ENCODE results near the gene SLC16A6.
"Not testable (repeated sequence)": the region's sequence is repeated elsewhere in the genome, so short reads cannot be mapped to it uniquely, and the experiment has no call there.

SLC16A6 gene

DNA sequence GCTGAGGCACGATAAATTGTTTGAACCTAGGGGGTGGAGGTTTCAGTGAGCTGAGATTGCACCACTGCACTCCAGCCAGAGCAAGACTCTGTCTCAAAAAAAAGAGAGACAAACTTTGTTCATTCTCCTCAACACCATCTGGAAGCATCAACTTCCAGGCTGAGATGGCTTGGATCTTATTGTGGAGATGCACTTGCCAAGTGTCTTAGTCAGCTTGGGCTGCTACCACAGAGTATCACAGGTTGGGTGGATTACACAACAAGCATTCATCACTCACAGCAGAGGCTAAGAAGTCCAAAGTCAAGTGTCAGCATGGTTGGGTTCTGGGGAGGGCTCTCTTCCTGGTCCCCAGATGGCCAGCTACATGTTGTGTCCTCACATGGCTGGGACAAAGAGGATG is 58.2 kb downstream of the SLC16A6 start:
- POLR2A ChIA-PET; DNase-seq (ENCODE audit: low read depth, low spot score); H3K4me3 ChIP-seq (ENCODE audit: low read depth, low read length): not testable (repeated sequence)
- CTCF ChIA-PET: interaction anchor here (1.2 to 1.7 kb wide), 2 partner anchors 32 to 61 kb away, joined by 4 read pairs; no protein-coding TSS in a partner anchor

GRCh38 chr17:68231541-68231940 is 59.4 kb downstream of the SLC16A6 start:
- ChIA-PET CTCF (no interaction called here), POLR2A (no interaction called here)
- TF ChIP-seq CTCF (IDR thresholded peaks at IDR 0.05; ENCODE audit: insufficient read depth, low read length, missing control alignments): no peak
- H3K4me3 ChIP-seq (ENCODE audit: low read depth, low read length): no peak overlapping the region
- no peak for DNase-seq (ENCODE audit: low read depth, low spot score)

- CTCF ChIA-PET: interaction anchor here (0.7 kb wide), 1 partner anchor 168 kb away, joined by 3 read pairs; no protein-coding TSS in a partner anchor
- H3K4me3 ChIP-seq (ENCODE audit: low read depth, low read length); POLR2A ChIA-PET; DNase-seq (ENCODE audit: low read depth, low spot score): not testable (repeated sequence)
These were observed 59.8 kb downstream of the SLC16A6 start for GRCh38 chr17:68231131-68231530.

- H3K4me3 ChIP-seq (ENCODE audit: low read depth, low read length): no peak overlapping the region
- ChIA-PET CTCF (no interaction called here), POLR2A (no interaction called here)
- DNase-seq (ENCODE audit: low read depth, low spot score): no peak
- TF ChIP-seq CTCF (IDR thresholded peaks at IDR 0.05; ENCODE audit: insufficient read depth, low read length, missing control alignments): no peak
These were observed 61.3 kb downstream of the SLC16A6 start for GRCh38 chr17:68229619-68230018.

- POLR2A ChIA-PET: no interaction called here
- DNase-seq (ENCODE audit: low read depth, low spot score): no peak
- CTCF ChIA-PET: interaction anchor here (0.8 kb wide), 1 partner anchor 170 kb away, joined by 3 read pairs; no protein-coding TSS in a partner anchor
- no peak for TF ChIP-seq CTCF (IDR thresholded peaks at IDR 0.05; ENCODE audit: insufficient read depth, low read length, missing control alignments)
- H3K4me3 ChIP-seq (ENCODE audit: low read depth, low read length): no peak overlapping the region
These were observed 61.9 kb downstream of the SLC16A6 start for GRCh38 chr17:68228817-68229570.

- POLR2A ChIA-PET; DNase-seq (ENCODE audit: low read depth, low spot score); H3K4me3 ChIP-seq (ENCODE audit: low read depth, low read length): not testable (repeated sequence)
- CTCF ChIA-PET: interaction anchor here (0.8 kb wide), 1 partner anchor 171 kb away, joined by 3 read pairs; no protein-coding TSS in a partner anchor
These were observed 62.8 kb downstream of the SLC16A6 start for GRCh38 chr17:68228039-68228680.

GRCh38 chr17:68225055-68225454 is 65.9 kb downstream of the SLC16A6 start:
- DNase-seq (ENCODE audit: low read depth, low spot score); POLR2A ChIA-PET; H3K4me3 ChIP-seq (ENCODE audit: low read depth, low read length): not testable (repeated sequence)
- CTCF ChIA-PET: interaction anchor here (0.9 to 1.4 kb wide), 3 partner anchors 20 to 211 kb away, joined by 3 to 8 read pairs (median 3); no protein-coding TSS in a partner anchor

GRCh38 chr17:68222606-68223005 is 68.3 kb downstream of the SLC16A6 start:
- POLR2A ChIA-PET: no interaction called here

More at GRCh38 chr17:68222606-68223005, 68.3 kb downstream of the SLC16A6 start:
- H3K4me3 ChIP-seq (ENCODE audit: low read depth, low read length): no peak overlapping the region
- no peak for TF ChIP-seq CTCF (IDR thresholded peaks at IDR 0.05; ENCODE audit: insufficient read depth, low read length, missing control alignments)
- DNase-seq (ENCODE audit: low read depth, low spot score): no peak
- CTCF ChIA-PET: no interaction called here
